HepG2 (cell line): ENCODE data around the gene MIDN. TPM values are rescaled to one million over a fixed set of nuclear protein-coding genes. Genes with fewer than 3 reads are reported as not detected.

Experiments
- BCL6 ChIP-seq: IDR thresholded peaks from 2 replicates; pipeline ENCODE4 v1.6.1; 2016; ENCODE audit warnings: missing genetic modification reagents, missing compliant biosample characterization
- CREB1 ChIP-seq, 2 experiments: fragments of 450-650 bp in 1 of 2; IDR thresholded peaks; 2 replicates each; pipeline ENCODE4 v1.6.1; 2016 to 2017; ENCODE audit warnings: control low read depth in 1 of 2, mild to moderate bottlenecking in 1 of 2, missing compliant biosample characterization in 1 of 2, missing genetic modification characterization in 1 of 2
- EP300 ChIP-seq, 3 experiments: sonication (generic) in 1 of 3; formaldehyde crosslinking in 1 of 3; IDR thresholded peaks; 2 replicates each; pipeline versions ENCODE4 v1.5.1 to v1.6.1; 2011 to 2020; ENCODE audit warnings: low read depth in 2 of 3, low read length in 2 of 3, borderline replicate concordance in 1 of 3, improper control_type of control experiment in 1 of 3, mild to moderate bottlenecking in 1 of 3, missing genetic modification reagents in 1 of 3, moderate library complexity in 1 of 3
- HMGA1 ChIP-seq: sonication (generic); formaldehyde crosslinking; conservative IDR thresholded peaks from 2 replicates; pipeline ENCODE4 v1.4.0; 2020; ENCODE audit warnings: missing genetic modification reagents
- MED8 ChIP-seq: sonication (generic); formaldehyde crosslinking; IDR thresholded peaks from 2 replicates; pipeline ENCODE4 v1.8.1; 2023; ENCODE audit warnings: mild to moderate bottlenecking, missing genetic modification reagents; ENCODE audit not compliant: insufficient replicate concordance
- NCOR1 ChIP-seq: fragments of 200-600 bp; sonication (generic); IDR thresholded peaks from 2 replicates; pipeline ENCODE4 v1.7.0; 2017; ENCODE audit warnings: antibody characterized with exemption, low read length, borderline replicate concordance
- NFKB2 ChIP-seq: sonication (generic); formaldehyde crosslinking; IDR thresholded peaks from 2 replicates; pipeline ENCODE4 v1.4.0; 2020; ENCODE audit warnings: missing genetic modification reagents, borderline replicate concordance
- NFKBIZ ChIP-seq: IDR thresholded peaks from 2 replicates; pipeline ENCODE4 v1.6.1; 2018; ENCODE audit warnings: missing genetic modification reagents, missing compliant biosample characterization
- PTBP1 ChIP-seq: fragments of 200-400 bp; formaldehyde crosslinking; IDR thresholded peaks from 2 replicates; pipeline ENCODE4 v1.6.1; 2018; ENCODE audit warnings: low read length, low read depth; ENCODE audit not compliant: poor library complexity, severe bottlenecking
- SMAD1 ChIP-seq: sonication (generic); formaldehyde crosslinking; IDR thresholded peaks from 2 replicates; pipeline ENCODE4 v1.4.0; 2020; ENCODE audit warnings: missing genetic modification reagents, low read depth, mild to moderate bottlenecking, borderline replicate concordance
- SSRP1 ChIP-seq: IDR thresholded peaks from 2 replicates; pipeline ENCODE4 v1.6.1; 2016; ENCODE audit warnings: control low read depth
- SUZ12 ChIP-seq: fragments of 150-350 bp; IDR thresholded peaks from 2 replicates; pipeline ENCODE4 v1.6.1; 2014; ENCODE audit warnings: low read depth, low read length
- ZNF225 ChIP-seq: sonication (generic); formaldehyde crosslinking; IDR thresholded peaks from 2 replicates; pipeline ENCODE4 v1.4.0; 2020; ENCODE audit warnings: mild to moderate bottlenecking, missing genetic modification reagents
- ZNF614 ChIP-seq: IDR thresholded peaks from 2 replicates; pipeline ENCODE4 v1.6.1; 2018; ENCODE audit warnings: missing biosample characterization, missing genetic modification reagents, inconsistent platforms, borderline replicate concordance
- polyA plus RNA-seq, 8 experiments: library from polyadenylated mRNA; depleted of rRNA in 3 of 8; stranded (reverse) in 7 of 8; unstranded in 1 of 8; fragments of >200 nt; fragmentation: Illumina TruSeq in 4 of 8; extraction: Trizol in 4 of 8; gene quantifications; 2 replicates each; pipeline versions ENCODE4 v1.2.1 to v1.2.3, GENCODE V29; 2011 to 2016; ENCODE audit warnings: low read depth in 4 of 8, missing spikeins in 1 of 8, mixed read lengths in 1 of 8; ENCODE audit not compliant: insufficient read depth in 1 of 8
- total RNA-seq, 5 experiments: library from RNA; depleted of rRNA; stranded (reverse); fragments of >200 nt; fragmentation: Illumina TruSeq; extraction: Trizol; gene quantifications; 2 replicates each; pipeline ENCODE4 v1.2.3, GENCODE V29; 2016; ENCODE audit warnings: low read depth in 1 of 5
- TF ChIP-seq, protein P1 (sequence below): sonication (generic); formaldehyde crosslinking; IDR thresholded peaks from 2 replicates; pipeline ENCODE4 v1.4.0; 2020; ENCODE audit warnings: low read depth, mild to moderate bottlenecking, missing genetic modification reagents
- TF ChIP-seq, protein P2 (sequence below): sonication (generic); formaldehyde crosslinking; IDR thresholded peaks from 2 replicates; pipeline ENCODE4 v1.4.0; 2020; ENCODE audit warnings: missing genetic modification reagents
- TF ChIP-seq, protein P3 (sequence below): IDR thresholded peaks from 2 replicates; pipeline ENCODE4 v1.6.1; 2016; ENCODE audit warnings: missing biosample characterization, missing genetic modification reagents, low read depth
- TF ChIP-seq, protein P4 (sequence below): sonication (generic); formaldehyde crosslinking; IDR thresholded peaks from 2 replicates; pipeline ENCODE4 v1.4.0; 2020; ENCODE audit warnings: mild to moderate bottlenecking, missing genetic modification reagents

Gene MIDN
- total and polyA plus RNA-seq, 2 of the 13 experiments (the other 11 are each of a cell fraction or from before 2014, with no cell fraction given): 8.4 to 18.0 TPM

DNA sequence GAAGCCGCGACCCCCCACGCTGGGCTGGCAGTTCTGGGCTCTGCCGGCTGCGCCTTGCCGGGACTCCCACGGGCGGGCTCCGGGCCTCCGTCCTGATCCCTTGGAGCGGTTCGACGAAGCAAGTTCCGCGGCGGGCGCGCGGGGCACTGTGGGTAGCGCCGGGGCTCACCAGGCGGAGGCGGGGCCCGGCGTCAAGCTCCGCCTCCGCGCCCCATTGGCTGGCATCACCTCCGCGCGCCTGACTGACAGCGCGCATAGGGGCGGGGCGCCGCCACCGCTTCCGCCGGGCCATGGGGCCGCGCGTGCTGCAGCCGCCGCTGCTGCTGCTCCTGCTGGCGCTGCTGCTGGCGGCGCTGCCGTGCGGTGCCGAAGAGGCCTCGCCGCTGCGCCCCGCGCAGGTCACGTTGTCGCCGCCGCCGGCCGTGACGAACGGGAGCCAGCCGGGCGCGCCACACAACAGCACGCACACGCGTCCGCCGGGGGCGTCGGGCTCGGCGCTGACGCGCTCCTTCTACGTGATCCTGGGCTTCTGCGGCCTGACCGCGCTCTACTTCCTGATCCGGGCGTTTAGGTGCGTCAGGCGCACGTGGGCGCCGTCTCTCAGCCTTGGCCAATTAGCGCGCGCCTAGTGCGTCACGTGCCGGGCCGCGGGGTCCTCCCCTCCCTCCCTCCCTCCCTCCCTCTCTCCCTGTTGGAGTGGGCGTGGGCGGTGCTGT lies 27.0 kb downstream of the MIDN start, which contains the start of gene FAM174C (continued):
- TF ChIP-seq, protein P1, sequence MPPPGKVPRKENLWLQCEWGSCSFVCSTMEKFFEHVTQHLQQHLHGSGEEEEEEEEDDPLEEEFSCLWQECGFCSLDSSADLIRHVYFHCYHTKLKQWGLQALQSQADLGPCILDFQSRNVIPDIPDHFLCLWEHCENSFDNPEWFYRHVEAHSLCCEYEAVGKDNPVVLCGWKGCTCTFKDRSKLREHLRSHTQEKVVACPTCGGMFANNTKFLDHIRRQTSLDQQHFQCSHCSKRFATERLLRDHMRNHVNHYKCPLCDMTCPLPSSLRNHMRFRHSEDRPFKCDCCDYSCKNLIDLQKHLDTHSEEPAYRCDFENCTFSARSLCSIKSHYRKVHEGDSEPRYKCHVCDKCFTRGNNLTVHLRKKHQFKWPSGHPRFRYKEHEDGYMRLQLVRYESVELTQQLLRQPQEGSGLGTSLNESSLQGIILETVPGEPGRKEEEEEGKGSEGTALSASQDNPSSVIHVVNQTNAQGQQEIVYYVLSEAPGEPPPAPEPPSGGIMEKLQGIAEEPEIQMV (CRISPR knock-in tag): peak; percentile 51; the same call in 1 of the 2 replicates
- TF ChIP-seq NFKB2 (CRISPR knock-in tag) (no peak; the same call in 1 of the 2 replicates), ZNF225 (CRISPR knock-in tag) (peak; percentile 46; the same call in 1 of the 2 replicates), MED8 (CRISPR knock-in tag) (peak; percentile 34), SSRP1 (CRISPR knock-in tag) (0 out of 2 replicates have a peak, but pooled peaks have one; percentile 72), NCOR1 (no peak; the same call in 1 of the 2 replicates), NFKBIZ (CRISPR knock-in tag) (no peak), CREB1 (IDR thresholded peaks at IDR 0.05) (peak; percentile 90), CREB1 (CRISPR knock-in tag; IDR thresholded peaks at IDR 0.05) (peak; percentile 84), EP300 (IDR thresholded peaks at IDR 0.05; ENCODE audit: low read depth in 2 of 2, low read length in 2 of 2) (0 out of 4 replicates have a peak, but pooled peaks of 1 of the 2 experiments have one; percentile 16), EP300 (CRISPR knock-in tag; IDR thresholded peaks at IDR 0.05; ENCODE audit: borderline replicate concordance) (no peak), SMAD1 (CRISPR knock-in tag) (peak; percentile 38; the same call in 1 of the 2 replicates), HMGA1 (no peak), SUZ12 (peak; percentile 52; the same call in 1 of the 2 replicates), PTBP1 (no peak), BCL6 (CRISPR knock-in tag) (no peak), ZNF614 (peak; percentile 60; the same call in 1 of the 2 replicates)
- TF ChIP-seq, protein P2, sequence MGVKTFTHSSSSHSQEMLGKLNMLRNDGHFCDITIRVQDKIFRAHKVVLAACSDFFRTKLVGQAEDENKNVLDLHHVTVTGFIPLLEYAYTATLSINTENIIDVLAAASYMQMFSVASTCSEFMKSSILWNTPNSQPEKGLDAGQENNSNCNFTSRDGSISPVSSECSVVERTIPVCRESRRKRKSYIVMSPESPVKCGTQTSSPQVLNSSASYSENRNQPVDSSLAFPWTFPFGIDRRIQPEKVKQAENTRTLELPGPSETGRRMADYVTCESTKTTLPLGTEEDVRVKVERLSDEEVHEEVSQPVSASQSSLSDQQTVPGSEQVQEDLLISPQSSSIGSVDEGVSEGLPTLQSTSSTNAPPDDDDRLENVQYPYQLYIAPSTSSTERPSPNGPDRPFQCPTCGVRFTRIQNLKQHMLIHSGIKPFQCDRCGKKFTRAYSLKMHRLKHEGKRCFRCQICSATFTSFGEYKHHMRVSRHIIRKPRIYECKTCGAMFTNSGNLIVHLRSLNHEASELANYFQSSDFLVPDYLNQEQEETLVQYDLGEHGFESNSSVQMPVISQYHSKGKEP (CRISPR knock-in tag): no peak
- TF ChIP-seq, protein P3, sequence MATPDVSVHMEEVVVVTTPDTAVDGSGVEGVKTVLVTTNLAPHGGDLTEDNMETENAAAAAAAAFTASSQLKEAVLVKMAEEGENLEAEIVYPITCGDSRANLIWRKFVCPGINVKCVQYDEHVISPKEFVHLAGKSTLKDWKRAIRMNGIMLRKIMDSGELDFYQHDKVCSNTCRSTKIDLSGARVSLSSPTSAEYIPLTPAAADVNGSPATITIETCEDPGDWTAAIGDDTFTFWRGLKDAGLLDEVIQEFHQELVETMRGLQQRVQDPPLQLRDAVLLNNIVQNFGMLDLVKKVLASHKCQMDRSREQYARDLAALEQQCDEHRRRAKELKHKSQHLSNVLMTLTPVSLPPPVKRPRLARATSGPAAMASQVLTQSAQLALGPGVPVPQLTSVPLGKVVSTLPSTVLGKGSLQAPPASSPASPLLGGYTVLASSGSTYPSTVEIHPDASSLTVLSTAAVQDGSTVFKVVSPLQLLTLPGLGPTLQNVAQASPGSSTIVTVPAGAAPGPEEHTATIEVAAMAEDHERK: peak; percentile 71; the same call in 1 of the 2 replicates
- TF ChIP-seq, protein P4, sequence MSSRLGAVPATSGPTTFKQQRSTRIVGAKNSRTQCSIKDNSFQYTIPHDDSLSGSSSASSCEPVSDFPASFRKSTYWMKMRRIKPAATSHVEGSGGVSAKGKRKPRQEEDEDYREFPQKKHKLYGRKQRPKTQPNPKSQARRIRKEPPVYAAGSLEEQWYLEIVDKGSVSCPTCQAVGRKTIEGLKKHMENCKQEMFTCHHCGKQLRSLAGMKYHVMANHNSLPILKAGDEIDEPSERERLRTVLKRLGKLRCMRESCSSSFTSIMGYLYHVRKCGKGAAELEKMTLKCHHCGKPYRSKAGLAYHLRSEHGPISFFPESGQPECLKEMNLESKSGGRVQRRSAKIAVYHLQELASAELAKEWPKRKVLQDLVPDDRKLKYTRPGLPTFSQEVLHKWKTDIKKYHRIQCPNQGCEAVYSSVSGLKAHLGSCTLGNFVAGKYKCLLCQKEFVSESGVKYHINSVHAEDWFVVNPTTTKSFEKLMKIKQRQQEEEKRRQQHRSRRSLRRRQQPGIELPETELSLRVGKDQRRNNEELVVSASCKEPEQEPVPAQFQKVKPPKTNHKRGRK (CRISPR knock-in tag): no peak
